ENCODE measurements around the gene RHOXF2.
"Not testable (repeated sequence)": the region's sequence is repeated elsewhere in the genome, so short reads cannot be mapped to it uniquely, and the experiment has no call there.

The RHOXF2 gene

GRCh38 chrX:120196626-120197283 is 38.3 kb downstream of the RHOXF2 start:
- DNase-seq (ENCODE audit: extremely low read depth in 1 of 2, low read depth in 1 of 2): not testable (repeated sequence)

GRCh38 chrX:120200851-120201250 is 42.4 kb downstream of the RHOXF2 start:
- DNase-seq (ENCODE audit: extremely low read depth in 1 of 2, low read depth in 1 of 2): no peak

GRCh38 chrX:120205816-120206753 is 47.7 kb downstream of the RHOXF2 start:
- no peak for DNase-seq (ENCODE audit: extremely low read depth in 1 of 2, low read depth in 1 of 2)

GRCh38 chrX:120207009-120207605 is 48.7 kb downstream of the RHOXF2 start:
- no peak for DNase-seq (ENCODE audit: extremely low read depth in 1 of 2, low read depth in 1 of 2)

- DNase-seq (ENCODE audit: extremely low read depth in 1 of 2, low read depth in 1 of 2): peak in 1 of 2 donors; percentile 14
These were observed 55.2 kb downstream of the RHOXF2 start for GRCh38 chrX:120213438-120214265.
